Right lobe of liver (tissue), 4 donors: ENCODE data around the gene WIZ.

Experiments
- POLR2A ChIP-seq: fragments of 450-650 bp; IDR thresholded peaks from one replicate; pipeline ENCODE4 v1.6.1; 2017; ENCODE audit warnings: antibody characterized with exemption, mild to moderate bottlenecking
- TF ChIP-seq, protein P1 (sequence below), 4 donors: fragments of 200-600 bp in 3 of 4; fragments of 450-650 bp in 1 of 4; IDR thresholded peaks; one replicate each; pipeline versions ENCODE4 v1.5.1 to v1.8.0; 2016 to 2022; ENCODE audit warnings: antibody characterized with exemption in 4 of 4, mild to moderate bottlenecking in 2 of 4
- donor health status: DM: no; HTN: no; CAD: no.
- donor health status: DM: no; HTN: no; CAD: no.
- donor health status: DM: no; HTN: yes; CAD: no.

DNA sequence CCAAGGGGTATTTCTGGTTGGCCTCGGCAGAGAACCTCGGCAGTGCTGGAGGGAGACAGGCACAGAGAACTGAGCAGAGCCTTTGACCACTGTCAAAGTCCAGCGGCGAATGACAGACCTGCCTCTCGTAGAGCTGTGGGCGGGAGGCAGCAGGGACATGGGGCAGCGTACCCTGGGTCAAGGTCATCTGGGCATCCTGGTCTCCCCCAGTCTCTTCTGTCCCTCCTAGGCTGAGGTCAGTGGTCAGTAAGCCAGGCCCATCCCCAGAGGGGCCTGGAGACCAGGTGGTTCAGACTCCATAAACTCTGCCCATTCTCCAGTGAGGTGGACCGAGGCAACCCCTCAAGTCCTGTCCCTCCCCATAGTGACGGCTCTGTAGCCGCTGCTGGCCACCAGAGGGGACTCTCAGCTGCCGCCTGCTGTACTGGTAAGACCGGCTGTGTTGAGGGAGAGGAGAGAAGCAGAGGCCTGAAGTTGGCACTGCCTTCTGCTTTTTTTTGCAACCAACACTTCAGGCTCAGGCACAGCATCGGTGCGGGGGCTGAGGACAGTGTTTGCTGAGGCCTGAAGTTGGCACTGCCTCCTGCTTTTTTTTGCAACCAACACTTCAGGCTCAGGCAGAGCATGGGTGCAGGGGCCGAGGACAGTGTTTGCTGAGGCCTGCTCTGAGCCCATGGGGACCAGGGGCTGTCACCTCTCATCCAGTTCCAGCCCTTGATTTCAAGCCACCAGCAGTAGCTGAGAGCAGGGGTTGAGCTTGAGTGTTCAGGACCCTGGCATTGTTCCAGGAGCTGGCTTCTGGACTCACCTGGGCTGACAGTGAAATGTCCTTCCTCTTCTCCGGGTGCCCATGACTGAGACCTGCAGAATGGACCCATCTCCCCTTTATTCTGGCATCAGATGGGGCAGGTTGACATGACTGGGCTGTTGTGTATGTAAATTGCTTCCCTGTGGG, 29.9 kb upstream of the WIZ start, which contains the start of gene PGLYRP2:
- TF ChIP-seq, protein P1, sequence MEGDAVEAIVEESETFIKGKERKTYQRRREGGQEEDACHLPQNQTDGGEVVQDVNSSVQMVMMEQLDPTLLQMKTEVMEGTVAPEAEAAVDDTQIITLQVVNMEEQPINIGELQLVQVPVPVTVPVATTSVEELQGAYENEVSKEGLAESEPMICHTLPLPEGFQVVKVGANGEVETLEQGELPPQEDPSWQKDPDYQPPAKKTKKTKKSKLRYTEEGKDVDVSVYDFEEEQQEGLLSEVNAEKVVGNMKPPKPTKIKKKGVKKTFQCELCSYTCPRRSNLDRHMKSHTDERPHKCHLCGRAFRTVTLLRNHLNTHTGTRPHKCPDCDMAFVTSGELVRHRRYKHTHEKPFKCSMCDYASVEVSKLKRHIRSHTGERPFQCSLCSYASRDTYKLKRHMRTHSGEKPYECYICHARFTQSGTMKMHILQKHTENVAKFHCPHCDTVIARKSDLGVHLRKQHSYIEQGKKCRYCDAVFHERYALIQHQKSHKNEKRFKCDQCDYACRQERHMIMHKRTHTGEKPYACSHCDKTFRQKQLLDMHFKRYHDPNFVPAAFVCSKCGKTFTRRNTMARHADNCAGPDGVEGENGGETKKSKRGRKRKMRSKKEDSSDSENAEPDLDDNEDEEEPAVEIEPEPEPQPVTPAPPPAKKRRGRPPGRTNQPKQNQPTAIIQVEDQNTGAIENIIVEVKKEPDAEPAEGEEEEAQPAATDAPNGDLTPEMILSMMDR (IDR thresholded peaks at IDR 0.05), result peak; percentile 45 to 69 (median 57)
- TF ChIP-seq POLR2A, result peak; percentile 10
